HL-60 (cell line): ENCODE data around the gene LDLRAD3.

Experiments
- POLR2AphosphoS5 ChIP-seq: IDR thresholded peaks from 2 replicates; pipeline ENCODE4 v1.6.1; 2012; ENCODE audit warnings: low read depth
- TF ChIP-seq, protein P1 (sequence below): IDR thresholded peaks from one replicate; pipeline ENCODE4 v1.5.1; 2011; ENCODE audit warnings: low read length, control low read depth, inconsistent platforms; ENCODE audit not compliant: insufficient read depth
- TF ChIP-seq, protein P2 (sequence below): IDR thresholded peaks from 2 replicates; pipeline ENCODE4 v1.6.1; 2012; ENCODE audit warnings: low read depth; ENCODE audit not compliant: insufficient replicate concordance

DNA sequence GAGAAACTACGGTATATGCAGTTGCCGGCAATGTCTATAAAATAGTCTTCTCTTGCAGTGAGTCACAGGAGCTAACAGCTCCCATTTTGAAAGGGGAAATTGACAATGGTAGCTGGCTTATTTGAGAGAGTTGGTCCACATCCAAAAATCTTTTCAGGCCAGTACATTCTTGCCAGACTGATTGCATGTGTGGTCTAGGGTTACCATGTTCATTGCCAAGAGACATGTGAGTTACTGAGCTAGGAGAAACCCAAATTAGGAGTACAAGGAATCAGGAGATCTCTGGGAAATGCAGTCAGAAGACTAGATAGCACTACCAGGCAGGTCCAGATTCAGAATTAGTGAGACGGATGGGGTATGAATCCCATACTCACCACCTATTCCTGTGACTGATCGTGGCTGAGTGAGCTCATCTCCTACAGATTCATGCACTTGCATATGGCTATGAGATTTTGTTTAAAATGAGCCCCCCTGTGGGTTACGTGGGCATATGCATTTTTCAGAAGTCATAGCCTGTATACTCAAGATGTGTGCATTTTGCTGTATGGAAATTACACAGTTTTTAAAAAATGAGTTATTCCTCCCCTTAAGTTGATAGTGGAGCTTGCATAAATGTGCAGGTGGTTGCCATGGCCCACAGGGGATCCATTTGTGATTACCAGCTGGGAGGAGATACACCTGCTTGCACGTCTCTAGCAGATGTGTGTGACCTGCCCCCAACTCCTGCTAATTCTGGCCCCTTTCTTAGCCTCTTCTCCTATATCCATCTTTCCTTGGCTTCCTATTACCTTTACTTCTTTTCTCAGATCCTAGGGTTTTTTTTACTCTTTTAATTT, 242.7 kb downstream of the LDLRAD3 start:
- TF ChIP-seq, protein P1, sequence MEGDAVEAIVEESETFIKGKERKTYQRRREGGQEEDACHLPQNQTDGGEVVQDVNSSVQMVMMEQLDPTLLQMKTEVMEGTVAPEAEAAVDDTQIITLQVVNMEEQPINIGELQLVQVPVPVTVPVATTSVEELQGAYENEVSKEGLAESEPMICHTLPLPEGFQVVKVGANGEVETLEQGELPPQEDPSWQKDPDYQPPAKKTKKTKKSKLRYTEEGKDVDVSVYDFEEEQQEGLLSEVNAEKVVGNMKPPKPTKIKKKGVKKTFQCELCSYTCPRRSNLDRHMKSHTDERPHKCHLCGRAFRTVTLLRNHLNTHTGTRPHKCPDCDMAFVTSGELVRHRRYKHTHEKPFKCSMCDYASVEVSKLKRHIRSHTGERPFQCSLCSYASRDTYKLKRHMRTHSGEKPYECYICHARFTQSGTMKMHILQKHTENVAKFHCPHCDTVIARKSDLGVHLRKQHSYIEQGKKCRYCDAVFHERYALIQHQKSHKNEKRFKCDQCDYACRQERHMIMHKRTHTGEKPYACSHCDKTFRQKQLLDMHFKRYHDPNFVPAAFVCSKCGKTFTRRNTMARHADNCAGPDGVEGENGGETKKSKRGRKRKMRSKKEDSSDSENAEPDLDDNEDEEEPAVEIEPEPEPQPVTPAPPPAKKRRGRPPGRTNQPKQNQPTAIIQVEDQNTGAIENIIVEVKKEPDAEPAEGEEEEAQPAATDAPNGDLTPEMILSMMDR: no peak
- TF ChIP-seq, protein P2, sequence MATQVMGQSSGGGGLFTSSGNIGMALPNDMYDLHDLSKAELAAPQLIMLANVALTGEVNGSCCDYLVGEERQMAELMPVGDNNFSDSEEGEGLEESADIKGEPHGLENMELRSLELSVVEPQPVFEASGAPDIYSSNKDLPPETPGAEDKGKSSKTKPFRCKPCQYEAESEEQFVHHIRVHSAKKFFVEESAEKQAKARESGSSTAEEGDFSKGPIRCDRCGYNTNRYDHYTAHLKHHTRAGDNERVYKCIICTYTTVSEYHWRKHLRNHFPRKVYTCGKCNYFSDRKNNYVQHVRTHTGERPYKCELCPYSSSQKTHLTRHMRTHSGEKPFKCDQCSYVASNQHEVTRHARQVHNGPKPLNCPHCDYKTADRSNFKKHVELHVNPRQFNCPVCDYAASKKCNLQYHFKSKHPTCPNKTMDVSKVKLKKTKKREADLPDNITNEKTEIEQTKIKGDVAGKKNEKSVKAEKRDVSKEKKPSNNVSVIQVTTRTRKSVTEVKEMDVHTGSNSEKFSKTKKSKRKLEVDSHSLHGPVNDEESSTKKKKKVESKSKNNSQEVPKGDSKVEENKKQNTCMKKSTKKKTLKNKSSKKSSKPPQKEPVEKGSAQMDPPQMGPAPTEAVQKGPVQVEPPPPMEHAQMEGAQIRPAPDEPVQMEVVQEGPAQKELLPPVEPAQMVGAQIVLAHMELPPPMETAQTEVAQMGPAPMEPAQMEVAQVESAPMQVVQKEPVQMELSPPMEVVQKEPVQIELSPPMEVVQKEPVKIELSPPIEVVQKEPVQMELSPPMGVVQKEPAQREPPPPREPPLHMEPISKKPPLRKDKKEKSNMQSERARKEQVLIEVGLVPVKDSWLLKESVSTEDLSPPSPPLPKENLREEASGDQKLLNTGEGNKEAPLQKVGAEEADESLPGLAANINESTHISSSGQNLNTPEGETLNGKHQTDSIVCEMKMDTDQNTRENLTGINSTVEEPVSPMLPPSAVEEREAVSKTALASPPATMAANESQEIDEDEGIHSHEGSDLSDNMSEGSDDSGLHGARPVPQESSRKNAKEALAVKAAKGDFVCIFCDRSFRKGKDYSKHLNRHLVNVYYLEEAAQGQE: no peak
- TF ChIP-seq POLR2AphosphoS5: no peak
